CD4-positive, alpha-beta T cell treated with Interleukin-6 at 100 ng/mL for 8 hours (primary cell): Measurements from ENCODE around the gene MBD4.

Source experiments
- DNase-seq: peaks from one replicate; pipeline ENCODE4 v3.0.0-alpha.2; 2020; ENCODE audit warnings: mixed read lengths, low spot score

The MBD4 gene

DNA sequence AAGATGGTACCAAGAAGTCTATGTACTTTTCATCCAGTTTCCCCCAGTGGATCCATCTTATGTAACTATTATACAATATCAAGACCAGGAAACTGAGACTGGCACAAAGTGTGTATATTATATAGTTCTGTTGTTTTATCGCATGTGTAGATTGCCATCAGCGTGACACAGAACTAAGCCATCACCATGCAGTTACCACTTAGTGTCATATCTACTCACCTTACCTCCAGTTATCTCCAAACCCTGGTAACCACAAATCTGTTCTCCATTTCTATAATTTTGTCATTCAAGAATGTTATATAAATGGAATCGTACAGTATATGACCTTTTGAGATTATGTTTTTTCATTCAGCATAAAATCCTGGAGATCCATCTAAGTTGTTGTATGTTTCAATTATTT lies 23.3 kb upstream of the MBD4 start:
- no peak for DNase-seq

DNA sequence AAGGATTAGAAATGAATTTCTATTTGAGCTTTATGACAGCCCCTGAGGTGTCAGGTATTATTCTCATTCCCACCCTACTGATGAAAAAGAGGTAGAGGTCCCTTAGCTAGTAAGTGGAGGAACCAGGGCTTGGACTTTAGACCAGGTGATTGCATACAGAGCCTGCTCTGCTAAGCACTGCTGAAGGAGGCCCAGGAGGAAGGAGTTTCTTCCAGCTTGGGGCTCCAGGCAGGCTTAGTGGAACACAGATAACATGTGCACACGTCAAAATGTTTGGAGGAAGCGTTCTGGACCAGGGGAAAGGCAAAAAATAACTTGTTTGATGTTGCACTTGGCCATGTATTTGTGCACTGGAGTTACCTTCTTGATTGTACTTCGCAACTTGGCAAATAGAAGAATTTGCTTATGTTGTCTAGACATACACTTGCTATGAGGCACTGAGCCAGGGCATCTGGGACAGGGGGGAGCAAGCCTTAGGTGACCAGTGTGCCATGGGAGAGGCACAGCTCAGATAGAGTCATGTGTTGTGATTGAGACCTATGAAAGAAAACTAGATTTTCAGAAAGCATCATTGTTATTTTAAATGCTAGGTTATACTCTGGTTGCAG lies 22.7 kb upstream of the MBD4 start:
- no peak for DNase-seq

DNA sequence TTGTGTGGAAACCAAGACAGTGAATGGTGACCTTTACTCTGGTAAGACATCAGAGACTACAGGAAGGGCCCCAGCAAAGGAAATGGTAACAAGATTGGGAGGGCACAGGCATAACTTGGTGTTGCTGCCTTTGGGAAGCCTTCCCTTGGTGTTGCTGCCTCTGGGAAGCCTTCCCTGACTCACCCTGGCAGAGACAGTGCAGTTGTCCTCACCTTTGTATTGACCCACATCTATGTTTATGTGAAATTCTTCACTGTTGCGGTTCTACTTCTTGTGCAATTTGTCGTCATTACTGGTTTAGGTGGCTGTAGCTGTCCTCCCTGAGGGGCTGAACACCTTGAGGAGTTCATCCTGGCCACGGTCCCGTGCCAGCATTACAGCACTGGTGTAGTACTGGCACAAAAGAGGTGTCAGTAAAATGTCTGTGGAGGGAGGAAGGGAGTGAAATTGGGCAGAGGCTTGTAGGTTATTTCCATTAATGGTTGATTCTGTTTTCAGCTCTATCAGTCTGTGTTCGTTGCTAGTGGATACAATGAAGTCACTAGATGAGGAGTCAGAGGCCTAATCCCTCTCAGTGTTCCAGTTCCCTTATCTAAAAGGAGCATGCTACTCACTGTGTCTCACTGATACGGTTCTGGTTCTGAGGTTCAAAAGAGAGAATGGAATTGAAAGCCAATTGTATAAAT lies 21.9 kb upstream of the MBD4 start:
- DNase-seq = no peak

DNA sequence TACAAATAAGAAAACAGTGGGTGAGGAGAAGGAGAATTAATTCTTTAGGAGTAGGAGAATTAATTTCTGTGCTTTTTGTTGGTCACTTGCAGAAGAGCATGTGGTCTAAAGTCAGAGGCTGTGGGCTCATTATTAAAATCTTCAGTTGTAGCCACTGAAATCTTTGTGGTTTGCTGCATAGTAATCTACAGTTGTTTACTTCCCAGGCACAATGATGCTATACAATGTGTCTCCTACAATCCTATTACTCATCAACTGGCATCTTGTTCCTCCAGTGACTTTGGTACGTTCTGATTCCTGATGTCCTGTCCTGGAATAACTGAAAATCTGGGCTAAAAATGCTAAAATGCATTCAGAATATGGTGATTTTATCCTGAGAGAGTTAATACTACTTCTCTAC lies 21.3 kb upstream of the MBD4 start:
- no peak for DNase-seq

DNA sequence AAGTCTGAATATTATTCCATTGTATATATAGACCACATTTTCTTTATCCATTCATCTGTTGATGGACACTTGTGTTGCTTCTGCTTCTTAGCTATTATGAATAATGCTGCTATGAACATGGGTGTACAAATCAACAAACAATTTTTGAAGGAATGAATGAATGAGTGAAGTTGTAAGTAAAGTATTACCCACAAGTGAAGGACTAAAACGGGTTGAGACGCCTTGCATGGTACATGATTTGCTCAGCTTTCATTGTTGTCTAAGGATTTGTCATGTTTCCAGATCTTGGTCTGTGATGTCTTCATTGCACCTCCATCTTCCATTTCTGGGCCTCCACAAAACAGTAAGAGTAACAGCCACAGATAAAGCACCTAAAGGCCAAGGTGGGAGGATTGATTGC lies 20.8 kb upstream of the MBD4 start:
- no peak for DNase-seq

DNA sequence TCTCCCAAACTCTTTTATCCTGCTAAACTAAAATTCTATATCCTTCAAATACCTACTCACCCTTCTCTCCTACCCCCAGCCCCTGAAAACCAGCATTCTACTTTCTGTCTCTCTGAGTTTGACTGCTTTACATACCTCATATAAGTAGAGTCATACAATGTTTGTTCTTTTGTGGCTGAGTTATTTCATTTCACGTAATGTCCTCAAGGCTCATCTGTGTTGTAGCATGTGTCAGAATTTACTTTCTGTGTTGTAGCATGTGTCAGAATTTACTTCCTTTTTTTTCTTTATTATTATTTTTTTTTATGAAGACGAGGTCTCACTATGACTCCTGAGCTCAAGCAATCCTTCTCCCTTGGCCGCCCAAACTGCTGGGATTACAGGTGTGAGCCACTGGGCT lies 20.4 kb upstream of the MBD4 start:
- no peak for DNase-seq

DNA sequence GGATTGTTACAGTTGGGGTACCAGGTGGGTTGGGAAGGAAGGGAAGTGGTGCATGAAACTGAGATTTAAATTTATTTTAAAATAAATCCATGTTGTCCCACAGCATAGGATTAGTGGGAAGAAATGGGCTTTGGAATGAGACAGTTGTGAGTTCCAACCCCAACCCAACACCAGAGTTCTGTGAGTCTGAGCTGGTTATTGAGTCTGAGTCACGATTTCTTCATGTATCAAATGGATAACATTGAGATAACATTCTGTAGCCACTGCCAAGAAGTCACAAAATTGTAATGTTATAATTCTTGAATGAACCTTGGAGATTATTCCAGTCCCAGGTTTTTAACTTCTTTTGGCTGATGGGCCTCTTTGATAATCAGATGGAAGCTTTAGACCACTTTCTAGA lies 14.0 kb upstream of the MBD4 start:
- DNase-seq = no peak

DNA sequence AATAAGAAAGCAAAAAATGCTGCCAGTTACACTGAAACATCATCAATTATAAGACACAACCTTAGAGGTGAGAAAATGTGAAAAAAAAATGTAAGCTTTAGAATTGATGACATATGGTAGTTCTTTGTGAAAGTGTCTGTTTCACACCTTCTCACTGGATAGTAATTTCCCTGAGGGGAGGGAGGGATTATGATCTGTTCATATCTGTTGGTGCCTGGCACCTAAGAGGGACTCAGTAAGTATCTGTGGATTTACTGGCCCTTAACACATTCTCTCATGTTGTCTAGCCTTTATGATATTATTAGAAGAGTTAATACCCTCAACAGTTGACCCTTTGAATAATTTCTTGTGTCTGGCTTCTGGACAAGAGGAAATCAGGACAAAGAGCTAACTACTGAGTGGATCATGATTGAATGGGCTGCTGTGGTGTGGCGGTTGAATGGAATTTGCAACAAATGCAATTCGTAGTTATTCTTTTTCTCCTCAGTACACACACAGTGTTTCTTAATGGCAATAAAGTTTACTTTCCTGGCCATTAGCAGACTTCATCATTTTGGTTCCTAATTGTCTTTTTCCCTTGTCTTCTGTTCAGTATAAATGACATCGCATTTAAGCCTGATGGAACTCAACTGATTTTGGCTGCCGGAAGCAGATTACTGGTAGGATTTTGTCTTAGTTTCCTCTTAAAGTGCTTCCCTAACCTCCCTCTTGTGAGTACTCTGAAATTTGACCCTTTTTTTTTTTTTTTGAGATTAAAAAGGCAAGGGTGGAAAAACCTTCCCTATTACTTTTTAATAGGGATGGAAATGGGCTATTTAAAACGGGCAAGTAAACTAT lies 9.7 kb upstream of the MBD4 start:
- no peak for DNase-seq

DNA sequence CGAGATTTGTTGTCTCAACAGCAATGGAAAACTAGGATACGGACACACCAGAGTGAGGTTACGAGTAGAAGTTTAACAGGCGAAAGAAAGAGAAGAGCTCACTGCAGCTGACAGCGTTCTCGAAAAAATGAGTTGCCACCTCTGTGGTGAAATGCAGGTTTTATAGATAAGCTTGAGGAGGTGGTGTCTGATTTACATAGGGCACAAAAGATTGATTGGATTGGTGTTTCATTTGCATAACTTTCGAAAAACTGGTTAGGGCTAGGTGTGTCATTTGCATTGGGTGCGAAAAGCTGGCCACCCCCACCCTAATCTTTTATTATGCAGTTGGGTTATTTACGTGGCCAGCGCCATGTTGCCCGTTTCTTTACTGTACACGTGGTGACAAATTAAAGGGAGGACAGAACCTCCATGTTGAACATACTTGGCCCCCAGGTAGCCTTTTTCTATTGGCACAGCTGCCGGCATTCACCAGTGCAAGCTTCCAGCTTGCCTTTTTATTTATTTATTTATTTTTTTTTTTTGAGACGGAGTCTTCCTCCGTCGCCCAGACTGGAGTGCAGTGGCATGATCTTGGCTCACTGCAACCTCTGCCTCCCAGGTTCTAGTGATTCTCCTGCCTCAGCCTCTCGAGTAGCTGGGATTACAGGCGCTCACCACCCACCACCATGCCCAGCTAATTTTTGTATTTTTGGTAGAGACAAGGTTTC lies 8.6 kb upstream of the MBD4 start:
- DNase-seq = no peak

DNA sequence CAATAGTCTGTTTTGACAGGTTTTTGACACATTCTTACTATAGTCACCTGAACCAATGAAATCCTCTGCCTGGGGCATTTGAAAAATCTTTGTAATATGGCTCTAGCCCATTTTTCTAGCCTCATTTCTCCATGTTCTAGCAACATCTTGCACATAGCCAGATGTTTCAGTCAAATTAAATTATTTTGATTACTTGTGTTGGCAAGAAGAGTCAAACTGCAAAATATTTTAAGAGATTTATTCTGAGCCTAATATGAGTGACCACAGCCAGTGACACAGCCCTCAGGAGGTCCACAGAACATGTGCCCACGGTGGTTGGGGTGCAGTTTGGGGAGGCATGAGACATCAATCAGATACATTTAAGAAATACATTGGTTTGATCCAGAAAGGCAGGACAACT lies 7.2 kb upstream of the MBD4 start:
- no peak for DNase-seq

DNA sequence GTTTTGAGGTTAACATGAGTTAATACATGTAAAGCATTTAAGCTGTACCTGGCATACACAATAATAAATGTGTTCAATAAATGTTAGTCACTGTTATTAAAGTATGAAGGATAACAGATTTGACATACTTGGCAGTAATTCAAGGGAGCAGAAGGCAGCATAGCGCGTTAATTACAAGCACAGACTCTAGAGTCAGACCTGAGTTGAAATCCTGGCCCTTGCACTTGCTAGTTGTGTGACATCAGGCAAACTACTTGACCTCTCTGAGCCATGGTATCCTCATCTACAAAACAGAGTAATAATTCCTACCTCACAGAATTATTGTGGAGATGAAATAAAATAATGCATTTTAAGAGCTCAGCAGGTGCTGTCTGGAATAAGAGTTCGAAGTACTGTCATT lies 5.7 kb upstream of the MBD4 start:
- no peak for DNase-seq

DNA sequence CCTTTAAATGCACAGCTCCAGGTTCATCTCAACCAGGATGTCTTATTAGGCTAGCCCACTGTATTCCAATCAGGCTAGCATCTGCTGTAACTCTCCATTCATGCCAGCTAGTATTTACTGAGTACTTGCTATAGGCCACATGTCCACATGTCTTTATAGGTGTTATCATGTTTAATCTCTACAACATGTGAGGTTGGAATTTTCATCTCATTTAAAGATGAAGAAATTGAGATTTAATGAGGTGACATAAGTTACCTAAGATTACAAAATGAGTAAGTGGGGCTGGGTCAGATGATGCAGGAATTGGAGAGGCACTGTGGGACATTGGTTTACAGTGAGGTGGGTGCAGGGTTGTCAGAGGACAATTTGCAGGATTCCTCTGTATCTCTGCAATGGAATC lies 3.2 kb upstream of the MBD4 start:
- no peak for DNase-seq

DNA sequence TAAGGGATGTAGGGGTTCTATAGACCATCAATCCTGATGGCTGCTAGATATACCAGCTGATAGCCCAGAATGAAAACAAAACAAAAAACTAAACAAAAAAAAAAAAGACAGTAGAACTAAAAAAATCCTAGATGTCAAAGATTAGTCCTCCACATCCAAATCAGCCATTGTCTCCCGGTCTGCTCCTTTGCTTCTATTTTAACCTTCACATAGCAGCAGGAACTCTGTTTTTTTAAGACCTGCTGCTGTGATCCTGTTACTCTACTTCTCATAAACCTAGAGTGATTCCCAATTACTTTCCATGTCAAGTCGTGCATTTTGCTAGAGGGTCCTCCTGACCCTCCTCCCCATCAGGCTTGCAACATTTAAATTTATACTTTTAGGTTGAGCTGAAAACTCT lies 2.7 kb upstream of the MBD4 start:
- DNase-seq = no peak

DNA sequence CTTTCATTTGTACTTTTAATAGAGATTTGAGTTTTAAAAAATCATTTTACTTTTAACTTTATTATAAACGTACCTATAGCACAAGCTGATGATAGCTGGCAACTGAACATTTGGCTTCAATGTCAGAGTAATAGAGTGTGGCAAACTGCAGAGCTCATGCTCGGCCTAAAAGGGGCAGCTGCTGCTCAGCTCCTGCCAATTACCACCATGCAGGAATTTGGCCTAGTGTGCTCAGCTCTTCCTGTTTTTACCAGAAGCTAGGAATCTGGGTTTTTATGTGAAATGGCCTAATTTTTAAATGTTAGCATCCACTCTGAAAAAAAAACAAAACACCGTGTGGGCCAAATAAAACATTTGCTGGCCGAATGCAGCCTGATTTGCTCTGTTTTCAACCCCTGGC lies 2.0 kb upstream of the MBD4 start:
- DNase-seq = no peak

DNA sequence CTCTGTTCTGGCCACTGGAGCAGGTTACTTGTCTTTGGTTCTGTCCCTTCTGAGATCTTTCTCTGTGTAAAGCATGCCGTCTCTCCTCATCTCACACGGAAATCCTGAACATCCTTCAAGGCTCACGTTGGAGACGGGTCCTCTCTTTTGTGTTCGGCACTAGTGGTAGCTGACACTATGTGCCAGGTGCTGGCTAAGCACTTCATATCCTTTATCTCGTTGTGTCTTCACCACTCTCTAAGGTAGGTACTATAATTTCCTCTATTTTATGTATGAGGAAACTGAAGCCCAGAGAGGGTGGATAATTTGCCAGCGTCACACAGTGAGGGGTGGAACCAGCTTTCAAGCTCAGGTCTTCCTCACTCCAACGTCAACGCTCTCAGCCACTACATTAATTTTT lies 1.5 kb upstream of the MBD4 start:
- peak; percentile 11 for DNase-seq

DNA sequence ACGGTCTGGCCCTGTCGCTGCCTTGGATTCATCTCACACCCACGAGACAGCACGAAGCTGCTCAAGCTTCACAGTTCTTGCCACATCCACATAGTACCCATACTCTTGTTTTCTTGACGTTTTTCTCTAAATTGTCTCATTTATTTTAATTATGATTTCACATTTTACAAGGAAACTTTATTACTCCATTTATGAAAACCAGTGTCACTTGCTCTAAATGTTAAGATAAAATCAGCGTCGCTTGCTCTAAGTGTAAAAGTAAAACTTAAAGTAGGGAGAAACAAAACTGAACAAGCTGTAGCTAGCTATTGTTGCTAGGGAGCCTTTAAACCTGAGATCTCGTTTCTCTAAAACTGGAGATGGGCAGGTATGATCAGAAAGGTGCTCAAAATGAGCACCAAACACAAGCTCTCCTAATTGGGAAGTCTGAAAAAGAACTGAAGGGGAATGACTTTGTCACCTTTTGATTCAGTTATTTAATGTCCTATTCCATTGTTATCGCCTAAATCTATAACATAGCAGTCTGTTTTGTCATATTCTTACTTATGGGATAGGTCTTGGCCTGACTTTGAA lies 956 bp upstream of the MBD4 start:
- DNase-seq = no peak

DNA sequence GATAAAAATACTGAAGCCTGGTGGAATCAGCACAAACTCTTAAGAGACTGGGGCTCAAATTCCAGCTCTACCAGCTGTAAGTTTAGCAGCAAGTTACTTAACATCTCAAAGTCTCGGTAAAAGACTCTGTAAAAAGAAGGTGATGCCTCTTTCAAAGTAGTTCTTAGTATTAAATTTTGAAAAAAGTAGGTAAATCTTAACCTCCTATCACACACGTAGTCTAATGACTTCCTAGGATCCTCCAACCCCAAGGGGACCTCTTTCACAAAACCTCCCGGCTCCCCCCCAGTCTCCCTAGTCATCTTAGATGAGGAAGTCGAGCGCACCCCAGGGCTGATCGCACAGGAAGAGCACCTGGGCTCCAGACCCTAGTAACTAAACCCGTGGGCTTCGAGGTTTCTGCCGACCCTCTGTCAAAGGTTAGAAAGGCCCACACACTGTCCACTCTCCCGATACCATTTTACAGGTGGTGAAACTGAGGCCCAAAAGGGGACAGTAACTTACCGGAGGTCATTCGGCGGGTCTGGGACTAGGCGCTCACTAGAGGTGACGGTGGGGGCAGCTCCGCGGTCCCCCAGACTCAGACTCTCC lies 427 bp downstream of the MBD4 start:
- peak; percentile 31 for DNase-seq

DNA sequence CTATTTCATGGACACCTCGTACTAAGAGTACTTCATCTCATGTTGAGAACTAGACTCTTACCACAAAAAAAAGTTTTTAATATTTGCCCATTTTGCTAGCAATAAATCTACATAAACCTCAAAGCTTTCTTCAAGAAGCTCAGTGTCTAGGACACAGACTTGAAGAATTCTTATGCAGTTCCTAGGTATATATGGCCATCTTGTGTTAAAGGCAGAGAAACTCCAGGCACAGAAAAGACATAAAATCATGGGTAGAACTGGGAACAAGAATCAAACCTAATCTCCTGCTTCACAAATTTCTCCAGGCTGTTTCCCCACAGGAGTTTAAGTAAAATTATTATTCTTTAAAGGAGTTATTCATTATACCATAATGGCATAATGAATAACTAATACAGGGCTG lies 4.4 kb downstream of the MBD4 start:
- no peak for DNase-seq

DNA sequence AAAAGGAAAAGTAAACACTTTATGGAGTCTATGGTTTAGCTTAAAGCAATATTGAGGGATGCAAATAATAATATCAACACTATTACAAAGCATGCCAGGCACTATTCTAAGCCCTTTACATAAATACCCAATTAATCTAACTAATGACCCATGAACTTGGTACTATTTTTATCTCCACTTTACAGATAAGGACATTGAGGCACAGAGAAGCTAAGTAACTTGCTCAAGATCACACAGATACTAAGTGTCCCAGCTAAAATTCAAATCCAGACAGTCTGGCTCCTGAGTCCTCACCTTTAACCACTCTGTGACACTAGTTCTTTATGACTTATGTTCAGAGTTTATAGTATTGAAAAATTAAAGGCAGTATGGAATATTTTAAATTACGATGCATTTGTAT lies 5.6 kb downstream of the MBD4 start:
- DNase-seq = no peak

DNA sequence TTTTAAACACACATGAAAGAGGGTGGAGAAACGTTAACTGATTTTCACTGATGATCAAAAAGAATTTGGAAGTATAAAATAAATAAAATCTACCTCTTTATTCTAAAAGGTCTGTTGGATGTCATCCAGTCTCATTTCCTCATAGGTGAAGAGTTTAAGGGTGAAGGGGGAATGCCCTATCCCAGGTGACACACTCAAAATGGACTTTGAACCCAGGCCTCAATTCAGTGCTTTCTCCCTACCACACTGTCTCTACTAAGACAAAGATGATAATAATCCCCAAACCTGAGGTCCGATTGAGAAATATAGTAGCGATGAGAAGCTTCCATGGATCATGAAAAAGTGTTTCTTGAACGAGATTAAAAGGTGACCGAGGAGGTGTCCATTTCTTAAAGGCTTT lies 6.2 kb downstream of the MBD4 start:
- no peak for DNase-seq

DNA sequence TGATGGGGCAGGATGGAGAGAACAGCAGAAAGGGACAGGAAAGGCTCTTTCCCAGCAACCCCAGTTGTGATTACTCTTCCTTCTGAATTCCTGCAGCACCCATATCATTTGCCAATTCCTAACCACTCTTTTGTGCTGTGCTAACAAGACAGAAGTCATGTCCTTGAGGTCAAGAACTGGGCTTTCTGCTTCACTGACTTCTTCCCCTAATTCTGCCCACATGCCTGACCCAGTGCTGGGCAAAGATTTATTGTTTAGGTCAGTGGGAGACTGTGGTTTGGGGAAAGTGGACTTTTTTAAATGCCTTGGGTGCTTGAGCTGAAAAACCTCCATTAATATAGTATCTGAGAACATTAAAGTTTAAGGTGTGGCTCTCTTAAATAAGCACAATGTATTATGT lies 7.1 kb downstream of the MBD4 start:
- no peak for DNase-seq

DNA sequence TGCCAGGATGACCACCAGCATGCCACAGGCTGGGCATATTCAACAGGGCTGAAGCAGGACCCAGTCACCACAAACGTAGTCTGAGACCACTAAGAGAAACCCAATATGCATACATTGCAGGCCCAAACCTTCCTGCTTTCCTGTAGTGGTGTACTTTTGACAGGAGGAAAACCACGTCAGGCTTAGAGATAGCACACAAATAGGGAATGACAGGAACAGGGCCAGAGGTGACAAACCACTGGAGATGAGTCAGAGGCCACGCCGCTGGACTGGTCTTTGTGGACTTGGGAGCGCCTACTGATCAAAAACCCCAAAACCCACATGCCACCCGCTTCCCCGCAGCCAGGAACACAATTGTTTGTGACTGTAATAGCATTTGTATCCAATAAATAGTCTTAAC lies 7.7 kb downstream of the MBD4 start:
- no peak for DNase-seq
